Retinal pigment epithelial cell (primary cell): ENCODE data around the gene CASP3.

Experiments used
- DNase-seq: peaks from one replicate; pipeline ENCODE4 v3.0.0-alpha.2; 2010; ENCODE audit warnings: low read depth
- H3K4me3 ChIP-seq: 2 replicates; pipeline ENCODE4 v1.5.1; 2011; ENCODE audit warnings: mild to moderate bottlenecking, low read length, control low read depth, moderate library complexity
- CTCF ChIP-seq: conservative IDR thresholded peaks from 2 replicates; pipeline ENCODE4 v1.5.1; 2011; ENCODE audit warnings: low read depth, low read length, control low read depth, inconsistent platforms

Gene CASP3

GRCh38 chr4:184649026-184649970 is at the start of gene CASP3, which contains the start of gene PRIMPOL:
CASP3 (minus strand) TSS chr4:184649447; CDS start chr4:184638453, 10,994 bp downstream.
PRIMPOL (plus strand) TSS chr4:184649738; CDS start chr4:184657141, 7,403 bp downstream.
- DNase-seq, result peak; percentile 72
- peak; percentile 29 for TF ChIP-seq CTCF

DNA sequence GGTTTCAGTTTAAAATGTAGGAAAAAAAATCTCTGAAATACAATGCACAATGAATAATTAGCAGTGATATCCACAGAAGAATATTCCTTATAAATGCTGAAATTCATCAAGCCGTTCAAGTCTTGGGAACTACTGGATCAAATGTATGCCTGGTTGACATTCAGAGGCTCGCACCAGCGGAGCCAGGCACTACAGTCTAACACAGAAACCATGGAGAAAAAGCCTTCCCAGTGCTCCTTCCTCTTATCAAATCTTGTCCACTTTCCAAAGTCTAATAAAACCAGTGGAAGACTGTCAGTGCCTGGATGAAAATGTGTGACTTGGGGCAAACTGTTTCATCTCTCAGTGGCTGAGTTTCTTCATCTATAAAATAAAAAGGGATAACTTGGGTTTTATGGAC is 48.7 kb upstream of the CASP3 start:
- no peak overlapping the region for H3K4me3 ChIP-seq
- no peak for DNase-seq
- TF ChIP-seq CTCF, result no peak

More at GRCh38 chr4:184649026-184649970, at the start of gene CASP3, which contains the start of gene PRIMPOL:
- peak within 1 kb of the TSS; percentile 87 for H3K4me3 ChIP-seq

DNA sequence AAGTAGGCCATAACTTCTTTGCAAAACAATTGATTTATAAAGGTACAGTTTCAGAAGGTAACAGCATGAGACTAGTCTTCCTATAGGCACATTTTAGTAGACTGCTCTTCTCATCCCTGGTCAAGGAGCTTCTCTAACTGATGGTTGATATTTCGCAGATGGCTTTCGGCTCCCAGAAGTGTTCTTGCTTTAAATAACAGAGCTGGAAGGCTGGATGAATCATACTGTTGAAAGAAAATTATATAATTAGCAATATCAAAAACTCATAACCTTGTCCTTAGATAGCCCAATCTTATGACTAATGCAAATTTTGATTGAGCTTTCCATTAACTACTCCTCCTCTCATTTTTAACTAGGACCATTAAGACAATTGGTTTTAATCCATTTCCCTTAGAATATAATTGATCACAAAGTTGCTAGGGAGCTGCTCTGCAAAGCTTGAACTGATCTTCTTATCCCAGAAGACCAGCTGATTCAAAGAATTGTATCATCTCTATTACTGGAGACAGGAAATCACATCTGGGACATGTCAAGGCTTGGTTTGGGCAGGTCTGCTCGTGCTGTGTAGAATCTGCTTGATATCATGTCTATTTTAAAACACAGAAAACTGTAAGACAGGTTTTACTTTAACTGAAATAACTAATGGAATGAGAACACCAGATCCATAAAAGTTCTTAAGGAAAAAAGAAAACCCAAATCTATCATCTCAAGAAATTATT is 46.1 kb upstream of the CASP3 start:
- no peak overlapping the region for H3K4me3 ChIP-seq
- DNase-seq, result no peak
- TF ChIP-seq CTCF, result no peak

DNA sequence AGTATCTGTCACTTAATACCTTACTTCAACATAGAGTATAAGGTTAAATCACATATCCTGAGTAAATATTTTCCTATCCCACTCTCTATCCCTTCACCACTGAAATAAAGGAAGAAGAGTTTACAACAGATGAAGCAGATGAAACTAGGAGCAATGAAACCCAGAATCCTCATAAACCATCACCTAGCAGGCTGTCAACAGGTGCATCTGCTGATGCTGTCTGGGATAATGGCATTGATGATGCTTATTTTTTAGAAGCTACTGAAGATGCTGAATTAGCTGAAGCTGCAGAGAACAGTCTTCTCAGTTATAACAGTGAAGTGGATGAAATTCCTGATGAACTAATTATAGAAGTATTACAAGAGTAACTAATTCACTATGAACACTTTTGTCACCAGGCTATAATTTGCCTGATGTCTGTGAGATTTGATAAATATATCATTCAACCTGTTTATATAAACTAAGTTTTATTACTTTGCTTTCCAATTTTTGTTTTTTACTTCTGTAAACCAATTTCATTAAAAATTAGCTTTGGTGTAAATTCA is 45.2 kb upstream of the CASP3 start:
- no peak for DNase-seq
- H3K4me3 ChIP-seq, result no peak overlapping the region
- TF ChIP-seq CTCF, result no peak

DNA sequence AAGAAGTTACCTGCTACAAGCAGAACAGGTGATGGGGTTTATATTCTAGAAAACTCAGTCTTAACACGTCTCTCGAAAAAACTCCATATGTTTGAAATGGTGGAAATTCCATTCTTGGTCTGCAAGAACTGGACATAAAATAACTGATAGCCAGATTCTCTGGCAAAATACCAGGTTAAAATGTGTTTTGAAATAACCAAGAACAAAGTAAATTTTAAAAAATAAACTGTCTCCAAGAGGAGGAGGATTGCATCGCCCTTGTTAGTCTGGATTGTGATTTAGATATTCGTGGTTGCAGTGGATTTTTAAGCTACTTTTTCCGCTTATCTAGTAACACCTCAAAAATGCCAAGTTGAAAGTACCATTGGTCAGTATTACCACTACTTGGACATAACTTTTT is 43.8 kb upstream of the CASP3 start:
- no peak for DNase-seq
- no peak for TF ChIP-seq CTCF
- no peak overlapping the region for H3K4me3 ChIP-seq

DNA sequence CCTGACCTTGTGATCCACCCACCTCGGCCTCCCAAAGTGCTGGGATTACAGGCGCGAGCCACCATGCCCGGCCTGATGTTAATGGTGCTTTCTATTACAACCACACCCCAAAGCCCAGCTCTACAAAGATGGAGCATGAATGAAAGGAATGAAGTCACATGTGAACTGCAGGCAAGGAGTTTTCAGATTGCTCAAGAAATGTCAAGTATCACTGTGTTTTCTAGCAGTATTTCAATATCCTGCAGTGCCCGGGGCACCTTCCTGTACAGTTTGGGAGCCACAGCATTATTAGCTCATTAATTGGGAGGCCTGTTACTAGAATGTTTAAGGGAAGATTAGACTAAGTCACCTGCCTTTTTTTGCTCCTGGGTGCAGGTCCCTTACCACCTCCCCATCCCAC is 40.4 kb upstream of the CASP3 start:
- no peak overlapping the region for H3K4me3 ChIP-seq
- no peak for DNase-seq
- no peak for TF ChIP-seq CTCF
